ENCODE results near the gene NSFL1C.

DNA sequence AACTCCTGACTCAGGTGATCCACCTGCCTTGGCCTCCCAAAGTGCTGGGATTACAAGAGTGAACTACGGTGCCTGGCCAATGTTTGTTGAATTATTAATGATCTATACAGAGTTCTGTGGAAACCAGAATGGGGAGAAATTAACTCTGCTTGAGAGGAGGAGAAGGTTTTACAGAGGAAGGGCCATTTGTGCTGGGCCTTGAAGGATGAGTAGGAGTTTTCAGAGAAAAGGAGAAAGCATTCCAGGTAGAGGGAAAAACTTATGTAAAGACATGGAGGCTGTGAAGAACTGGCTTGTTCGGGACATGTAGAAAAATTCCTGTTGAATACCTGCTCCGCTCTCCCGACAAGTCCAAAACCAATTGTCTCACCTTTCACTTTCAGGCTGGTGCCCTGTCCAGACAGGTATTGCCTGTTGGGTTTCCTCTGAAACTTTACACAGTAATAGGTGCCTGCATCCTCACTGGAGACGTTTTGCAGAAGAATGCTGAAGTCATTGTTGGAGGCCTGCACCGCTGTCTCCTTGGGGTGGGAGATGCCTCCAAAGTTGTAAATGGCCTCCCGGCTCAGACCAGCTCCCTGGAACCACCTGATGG, 11.3 kb upstream of the NSFL1C start:
- TF ChIP-seq, protein P1, sequence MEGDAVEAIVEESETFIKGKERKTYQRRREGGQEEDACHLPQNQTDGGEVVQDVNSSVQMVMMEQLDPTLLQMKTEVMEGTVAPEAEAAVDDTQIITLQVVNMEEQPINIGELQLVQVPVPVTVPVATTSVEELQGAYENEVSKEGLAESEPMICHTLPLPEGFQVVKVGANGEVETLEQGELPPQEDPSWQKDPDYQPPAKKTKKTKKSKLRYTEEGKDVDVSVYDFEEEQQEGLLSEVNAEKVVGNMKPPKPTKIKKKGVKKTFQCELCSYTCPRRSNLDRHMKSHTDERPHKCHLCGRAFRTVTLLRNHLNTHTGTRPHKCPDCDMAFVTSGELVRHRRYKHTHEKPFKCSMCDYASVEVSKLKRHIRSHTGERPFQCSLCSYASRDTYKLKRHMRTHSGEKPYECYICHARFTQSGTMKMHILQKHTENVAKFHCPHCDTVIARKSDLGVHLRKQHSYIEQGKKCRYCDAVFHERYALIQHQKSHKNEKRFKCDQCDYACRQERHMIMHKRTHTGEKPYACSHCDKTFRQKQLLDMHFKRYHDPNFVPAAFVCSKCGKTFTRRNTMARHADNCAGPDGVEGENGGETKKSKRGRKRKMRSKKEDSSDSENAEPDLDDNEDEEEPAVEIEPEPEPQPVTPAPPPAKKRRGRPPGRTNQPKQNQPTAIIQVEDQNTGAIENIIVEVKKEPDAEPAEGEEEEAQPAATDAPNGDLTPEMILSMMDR (IDR thresholded peaks at IDR 0.05), result no peak
- TF ChIP-seq POLR2A (IDR thresholded peaks at IDR 0.05; ENCODE audit: low read depth), result no peak
- TF ChIP-seq POLR2AphosphoS5 (IDR thresholded peaks at IDR 0.05), result no peak
- no peak for TF ChIP-seq EP300 (IDR thresholded peaks at IDR 0.05)
